Parathyroid adenoma (tissue), 2 donors: Measurements from ENCODE around the gene PPM1H.

ENCODE experiments used
- H2AFZ ChIP-seq: fragments of 300-600 bp; sonication (generic); one replicate; pipeline ENCODE4 v1.7.0; 2017; ENCODE audit warnings: antibody characterized with exemption, mild to moderate bottlenecking
- H3K27ac ChIP-seq: fragments of 300-600 bp; sonication (generic); one replicate; pipeline ENCODE4 v1.7.0; 2017
- H3K27me3 ChIP-seq: fragments of 300-600 bp; sonication (generic); one replicate; pipeline ENCODE4 v1.7.0; 2017; ENCODE audit warnings: low read length; ENCODE audit not compliant: control insufficient read depth, insufficient read depth
- H3K36me3 ChIP-seq: fragments of 300-600 bp; sonication (generic); one replicate; pipeline ENCODE4 v1.7.0; 2017; ENCODE audit warnings: low read length; ENCODE audit not compliant: control insufficient read depth, insufficient read depth
- H3K4me1 ChIP-seq: fragments of 300-600 bp; sonication (generic); one replicate; pipeline ENCODE4 v1.7.0; 2017; ENCODE audit warnings: control low read depth
- H3K4me2 ChIP-seq: fragments of 300-600 bp; sonication (generic); one replicate; pipeline ENCODE4 v1.7.0; 2017; ENCODE audit warnings: low read length
- H3K4me3 ChIP-seq: fragments of 300-600 bp; sonication (generic); one replicate; pipeline ENCODE4 v1.7.0; 2017; ENCODE audit warnings: low read depth, low read length
- H3K79me2 ChIP-seq: fragments of 300-600 bp; sonication (generic); one replicate; pipeline ENCODE4 v1.7.0; 2017; ENCODE audit warnings: control low read depth
- H3K9ac ChIP-seq: fragments of 300-600 bp; sonication (generic); one replicate; pipeline ENCODE4 v1.7.0; 2017; ENCODE audit warnings: mild to moderate bottlenecking
- H3K9me3 ChIP-seq: fragments of 300-600 bp; sonication (generic); one replicate; pipeline ENCODE4 v1.7.0; 2017; ENCODE audit warnings: low read length; ENCODE audit not compliant: control insufficient read depth
- CTCF ChIP-seq: fragments of 300-600 bp; sonication (generic); IDR thresholded peaks from one replicate; pipeline ENCODE4 v1.7.0; 2017; ENCODE audit warnings: antibody characterized with exemption, mild to moderate bottlenecking
- donor health status: primary hyperparathyroidism.

Gene PPM1H

GRCh38 chr12:62860501-62861411 is 74.2 kb downstream of the PPM1H start:
- peaks cover 22% of the 10 kb centered on the region for H3K4me1 ChIP-seq
- no peak overlapping the region for H2AFZ ChIP-seq
- H3K4me3 ChIP-seq, result no peak overlapping the region
- no peak overlapping the region for H3K9ac ChIP-seq
- no peaks in the 10 kb centered on the region for H3K36me3 ChIP-seq
- H3K9me3 ChIP-seq, result no peaks in the 10 kb centered on the region
- no peak overlapping the region for H3K4me2 ChIP-seq
- H3K27me3 ChIP-seq, result no peaks in the 10 kb centered on the region
- peaks cover 14% of the 10 kb centered on the region for H3K79me2 ChIP-seq
- TF ChIP-seq CTCF, result no peak
- peak overlapping the region; percentile 6 for H3K27ac ChIP-seq

GRCh38 chr12:62860020-62860419 is 74.9 kb downstream of the PPM1H start:
- no peaks in the 10 kb centered on the region for H3K9me3 ChIP-seq
- H3K4me2 ChIP-seq, result no peak overlapping the region
- no peaks in the 10 kb centered on the region for H3K36me3 ChIP-seq
- TF ChIP-seq CTCF, result no peak
- no peak overlapping the region for H3K27ac ChIP-seq
- H3K79me2 ChIP-seq, result peaks cover 16% of the 10 kb centered on the region
- peaks cover 22% of the 10 kb centered on the region for H3K4me1 ChIP-seq
- no peak overlapping the region for H3K9ac ChIP-seq
- no peaks in the 10 kb centered on the region for H3K27me3 ChIP-seq
- H3K4me3 ChIP-seq, result no peak overlapping the region
- H2AFZ ChIP-seq, result no peak overlapping the region

- H3K27ac ChIP-seq, result no peak overlapping the region
These were observed 75.6 kb downstream of the PPM1H start for GRCh38 chr12:62859321-62859737.

GRCh38 chr12:62856454-62856853 is 78.5 kb downstream of the PPM1H start:
- Histone ChIP-seq H2AFZ (no peak overlapping the region), H3K79me2 (peaks cover 25% of the 10 kb centered on the region), H3K9me3 (no peaks in the 10 kb centered on the region), H3K4me1 (peaks cover 19% of the 10 kb centered on the region), H3K4me3 (no peak overlapping the region), H3K36me3 (no peaks in the 10 kb centered on the region), H3K27me3 (no peaks in the 10 kb centered on the region), H3K9ac (no peak overlapping the region), H3K4me2 (no peak overlapping the region), H3K27ac (no peak overlapping the region)
- TF ChIP-seq CTCF, result no peak

More at GRCh38 chr12:62859321-62859737, 75.6 kb downstream of the PPM1H start:
- Histone ChIP-seq H3K4me2 (no peak overlapping the region), H3K9me3 (no peaks in the 10 kb centered on the region), H3K79me2 (peaks cover 17% of the 10 kb centered on the region), H3K27me3 (no peaks in the 10 kb centered on the region), H3K4me3 (no peak overlapping the region), H3K36me3 (no peaks in the 10 kb centered on the region), H3K9ac (no peak overlapping the region), H3K4me1 (peaks cover 23% of the 10 kb centered on the region), H2AFZ (no peak overlapping the region)
- no peak for TF ChIP-seq CTCF
